ENCODE results near the gene PALS2.

The PALS2 gene

GRCh38 chr7:24572997-24573553 lies at the start of gene PALS2:
Gene PALS2 (plus strand): TSS chr7:24573452. CDS start chr7:24623668, 50,216 bp downstream.
- Histone ChIP-seq H3K36me3 (ENCODE audit: control insufficient read depth in 1 of 2, insufficient read depth in 2 of 2, low read length in 2 of 2) (no peaks in the 10 kb centered on the region), H3K27me3 (ENCODE audit: low read depth, low read length) (no peaks in the 10 kb centered on the region), H3K4me1 (ENCODE audit: control insufficient read depth in 1 of 2, insufficient read depth in 2 of 2, low read length in 2 of 2) (peaks cover 0 to 19% of the 10 kb centered on the region in 2 donors), H3K9me3 (ENCODE audit: control insufficient read depth in 1 of 2, low read length in 2 of 2) (no peaks in the 10 kb centered on the region), H3K27ac (ENCODE audit: low read length) (no peak within 1 kb of the TSS), H3K4me3 (ENCODE audit: low read depth in 1 of 2, low read length in 2 of 2) (peak within 1 kb of the TSS; percentile 75 to 79)

- Histone ChIP-seq H3K4me1 (ENCODE audit: control insufficient read depth in 1 of 2, insufficient read depth in 2 of 2, low read length in 2 of 2) (no peaks in the 10 kb centered on the region), H3K36me3 (ENCODE audit: control insufficient read depth in 1 of 2, insufficient read depth in 2 of 2, low read length in 2 of 2) (no peaks in the 10 kb centered on the region), H3K27ac (ENCODE audit: low read length) (no peak overlapping the region), H3K4me3 (ENCODE audit: low read depth in 1 of 2, low read length in 2 of 2) (no peak overlapping the region), H3K9me3 (ENCODE audit: control insufficient read depth in 1 of 2, low read length in 2 of 2) (no peaks in the 10 kb centered on the region), H3K27me3 (ENCODE audit: low read depth, low read length) (no peaks in the 10 kb centered on the region)
These were observed 42.0 kb upstream of the PALS2 start for GRCh38 chr7:24531255-24531654.

- Histone ChIP-seq H3K9me3 (ENCODE audit: control insufficient read depth in 1 of 2, low read length in 2 of 2) (no peaks in the 10 kb centered on the region), H3K36me3 (ENCODE audit: control insufficient read depth in 1 of 2, insufficient read depth in 2 of 2, low read length in 2 of 2) (no peaks in the 10 kb centered on the region), H3K27me3 (ENCODE audit: low read depth, low read length) (no peaks in the 10 kb centered on the region), H3K27ac (ENCODE audit: low read length) (no peak overlapping the region), H3K4me3 (ENCODE audit: low read depth in 1 of 2, low read length in 2 of 2) (no peak overlapping the region), H3K4me1 (ENCODE audit: control insufficient read depth in 1 of 2, insufficient read depth in 2 of 2, low read length in 2 of 2) (no peaks in the 10 kb centered on the region)
These were observed 36.6 kb upstream of the PALS2 start for GRCh38 chr7:24536682-24537081.

- H3K36me3 ChIP-seq (ENCODE audit: control insufficient read depth in 1 of 2, insufficient read depth in 2 of 2, low read length in 2 of 2): no peaks in the 10 kb centered on the region
- no peaks in the 10 kb centered on the region for H3K27me3 ChIP-seq (ENCODE audit: low read depth, low read length)
- H3K4me3 ChIP-seq (ENCODE audit: low read depth in 1 of 2, low read length in 2 of 2): no peak overlapping the region
- H3K9me3 ChIP-seq (ENCODE audit: control insufficient read depth in 1 of 2, low read length in 2 of 2): no peaks in the 10 kb centered on the region
- H3K27ac ChIP-seq (ENCODE audit: low read length): no peak overlapping the region
- no peaks in the 10 kb centered on the region for H3K4me1 ChIP-seq (ENCODE audit: control insufficient read depth in 1 of 2, insufficient read depth in 2 of 2, low read length in 2 of 2)
These were observed 32.3 kb upstream of the PALS2 start for GRCh38 chr7:24540956-24541355.

- Histone ChIP-seq H3K36me3 (ENCODE audit: control insufficient read depth in 1 of 2, insufficient read depth in 2 of 2, low read length in 2 of 2) (no peaks in the 10 kb centered on the region), H3K4me3 (ENCODE audit: low read depth in 1 of 2, low read length in 2 of 2) (no peak overlapping the region), H3K9me3 (ENCODE audit: control insufficient read depth in 1 of 2, low read length in 2 of 2) (no peaks in the 10 kb centered on the region), H3K4me1 (ENCODE audit: control insufficient read depth in 1 of 2, insufficient read depth in 2 of 2, low read length in 2 of 2) (no peaks in the 10 kb centered on the region), H3K27me3 (ENCODE audit: low read depth, low read length) (no peaks in the 10 kb centered on the region), H3K27ac (ENCODE audit: low read length) (no peak overlapping the region)
These were observed 28.0 kb upstream of the PALS2 start for GRCh38 chr7:24545215-24545614.

GRCh38 chr7:24548390-24548789 lies 24.9 kb upstream of the PALS2 start:
- no peaks in the 10 kb centered on the region for H3K4me1 ChIP-seq (ENCODE audit: control insufficient read depth in 1 of 2, insufficient read depth in 2 of 2, low read length in 2 of 2)
- H3K27me3 ChIP-seq (ENCODE audit: low read depth, low read length): no peaks in the 10 kb centered on the region
- H3K4me3 ChIP-seq (ENCODE audit: low read depth in 1 of 2, low read length in 2 of 2): no peak overlapping the region
- H3K27ac ChIP-seq (ENCODE audit: low read length): no peak overlapping the region
- H3K36me3 ChIP-seq (ENCODE audit: control insufficient read depth in 1 of 2, insufficient read depth in 2 of 2, low read length in 2 of 2): no peaks in the 10 kb centered on the region
- no peaks in the 10 kb centered on the region for H3K9me3 ChIP-seq (ENCODE audit: control insufficient read depth in 1 of 2, low read length in 2 of 2)

- Histone ChIP-seq H3K27me3 (ENCODE audit: low read depth, low read length) (no peaks in the 10 kb centered on the region), H3K4me1 (ENCODE audit: control insufficient read depth in 1 of 2, insufficient read depth in 2 of 2, low read length in 2 of 2) (no peaks in the 10 kb centered on the region), H3K4me3 (ENCODE audit: low read depth in 1 of 2, low read length in 2 of 2) (no peak overlapping the region), H3K9me3 (ENCODE audit: control insufficient read depth in 1 of 2, low read length in 2 of 2) (no peaks in the 10 kb centered on the region), H3K27ac (ENCODE audit: low read length) (no peak overlapping the region), H3K36me3 (ENCODE audit: control insufficient read depth in 1 of 2, insufficient read depth in 2 of 2, low read length in 2 of 2) (no peaks in the 10 kb centered on the region)
These were observed 23.3 kb upstream of the PALS2 start for GRCh38 chr7:24549991-24550390.

GRCh38 chr7:24555184-24555583 lies 18.1 kb upstream of the PALS2 start:
- H3K9me3 ChIP-seq (ENCODE audit: control insufficient read depth in 1 of 2, low read length in 2 of 2): no peaks in the 10 kb centered on the region
- H3K36me3 ChIP-seq (ENCODE audit: control insufficient read depth in 1 of 2, insufficient read depth in 2 of 2, low read length in 2 of 2): no peaks in the 10 kb centered on the region
- no peaks in the 10 kb centered on the region for H3K27me3 ChIP-seq (ENCODE audit: low read depth, low read length)
- H3K4me1 ChIP-seq (ENCODE audit: control insufficient read depth in 1 of 2, insufficient read depth in 2 of 2, low read length in 2 of 2): no peaks in the 10 kb centered on the region
- H3K27ac ChIP-seq (ENCODE audit: low read length): no peak overlapping the region
- no peak overlapping the region for H3K4me3 ChIP-seq (ENCODE audit: low read depth in 1 of 2, low read length in 2 of 2)

- Histone ChIP-seq H3K9me3 (ENCODE audit: control insufficient read depth in 1 of 2, low read length in 2 of 2) (no peaks in the 10 kb centered on the region), H3K4me3 (ENCODE audit: low read depth in 1 of 2, low read length in 2 of 2) (no peak overlapping the region), H3K4me1 (ENCODE audit: control insufficient read depth in 1 of 2, insufficient read depth in 2 of 2, low read length in 2 of 2) (no peaks in the 10 kb centered on the region), H3K36me3 (ENCODE audit: control insufficient read depth in 1 of 2, insufficient read depth in 2 of 2, low read length in 2 of 2) (no peaks in the 10 kb centered on the region), H3K27me3 (ENCODE audit: low read depth, low read length) (no peaks in the 10 kb centered on the region), H3K27ac (ENCODE audit: low read length) (no peak overlapping the region)
These were observed 17.5 kb upstream of the PALS2 start for GRCh38 chr7:24555719-24556118.

GRCh38 chr7:24560772-24561171 lies 12.5 kb upstream of the PALS2 start:
- Histone ChIP-seq H3K27me3 (ENCODE audit: low read depth, low read length) (no peaks in the 10 kb centered on the region), H3K27ac (ENCODE audit: low read length) (no peak overlapping the region), H3K4me3 (ENCODE audit: low read depth in 1 of 2, low read length in 2 of 2) (no peak overlapping the region), H3K36me3 (ENCODE audit: control insufficient read depth in 1 of 2, insufficient read depth in 2 of 2, low read length in 2 of 2) (no peaks in the 10 kb centered on the region), H3K4me1 (ENCODE audit: control insufficient read depth in 1 of 2, insufficient read depth in 2 of 2, low read length in 2 of 2) (no peaks in the 10 kb centered on the region), H3K9me3 (ENCODE audit: control insufficient read depth in 1 of 2, low read length in 2 of 2) (no peaks in the 10 kb centered on the region)

- H3K4me1 ChIP-seq (ENCODE audit: control insufficient read depth in 1 of 2, insufficient read depth in 2 of 2, low read length in 2 of 2): no peaks in the 10 kb centered on the region
These were observed 7.0 kb upstream of the PALS2 start for GRCh38 chr7:24566274-24566673.

GRCh38 chr7:24570983-24571382 lies 2.3 kb upstream of the PALS2 start:
- Histone ChIP-seq H3K27ac (ENCODE audit: low read length) (no peak overlapping the region), H3K4me3 (ENCODE audit: low read depth in 1 of 2, low read length in 2 of 2) (no peak overlapping the region), H3K4me1 (ENCODE audit: control insufficient read depth in 1 of 2, insufficient read depth in 2 of 2, low read length in 2 of 2) (peaks cover 0 to 19% of the 10 kb centered on the region in 2 donors), H3K9me3 (ENCODE audit: control insufficient read depth in 1 of 2, low read length in 2 of 2) (no peaks in the 10 kb centered on the region), H3K36me3 (ENCODE audit: control insufficient read depth in 1 of 2, insufficient read depth in 2 of 2, low read length in 2 of 2) (no peaks in the 10 kb centered on the region), H3K27me3 (ENCODE audit: low read depth, low read length) (no peaks in the 10 kb centered on the region)

More at GRCh38 chr7:24566274-24566673, 7.0 kb upstream of the PALS2 start:
- Histone ChIP-seq H3K9me3 (ENCODE audit: control insufficient read depth in 1 of 2, low read length in 2 of 2) (no peaks in the 10 kb centered on the region), H3K27me3 (ENCODE audit: low read depth, low read length) (no peaks in the 10 kb centered on the region), H3K27ac (ENCODE audit: low read length) (no peak overlapping the region), H3K36me3 (ENCODE audit: control insufficient read depth in 1 of 2, insufficient read depth in 2 of 2, low read length in 2 of 2) (no peaks in the 10 kb centered on the region), H3K4me3 (ENCODE audit: low read depth in 1 of 2, low read length in 2 of 2) (no peak overlapping the region)
